Adrenal gland (tissue), 19 donors: ENCODE data around the gene SHF. TPM values are rescaled to one million over a fixed set of nuclear protein-coding genes. Genes with fewer than 3 reads are reported as not detected.
"Not testable (repeated sequence)": the region's sequence is repeated elsewhere in the genome, so short reads cannot be mapped to it uniquely, and the experiment has no call there.

Source experiments
- DNase-seq, 7 donors: peaks; one replicate each; pipeline ENCODE4 v3.0.0-alpha.2; 2019 to 2020
- H3K27ac ChIP-seq, 5 donors: fragments of 200-600 bp; sonication (generic) in 4 of 5; 1 replicate in 3 of 5; 2 replicates in 2 of 5; pipeline versions ENCODE4 v1.5.1 to v1.8.0; 2016 to 2020; ENCODE audit warnings: mild to moderate bottlenecking in 1 of 5
- H3K27me3 ChIP-seq: fragments of 200-600 bp; 2 replicates; pipeline ENCODE4 v1.8.0; 2021
- H3K36me3 ChIP-seq, 2 donors: fragments of 200-600 bp; replicated peaks in 1 of 2; 1 replicate in 1 of 2; 2 replicates in 1 of 2; pipeline versions ENCODE4 v1.5.1 to v1.8.0; 2018 to 2022
- H3K4me1 ChIP-seq, 2 donors: fragments of 200-600 bp; replicated peaks in 1 of 2; 1 replicate in 1 of 2; 2 replicates in 1 of 2; pipeline versions ENCODE4 v1.5.1 to v1.8.0; 2018 to 2021
- H3K4me3 ChIP-seq, 4 donors: fragments of 200-600 bp; sonication (generic) in 3 of 4; one replicate each; pipeline ENCODE4 v1.5.1; 2016 to 2018
- H3K9me3 ChIP-seq, 3 donors: fragments of 200-600 bp; sonication (generic) in 1 of 3; replicated peaks in 1 of 3; 1 replicate in 2 of 3; 2 replicates in 1 of 3; pipeline versions ENCODE4 v1.5.1 to v1.8.0; 2016 to 2021
- POLR2A ChIP-seq, 2 donors: fragments of 450-650 bp; IDR thresholded peaks; one replicate each; pipeline ENCODE4 v1.6.1; 2017; ENCODE audit warnings: antibody characterized with exemption in 2 of 2, mild to moderate bottlenecking in 2 of 2, moderate library complexity in 1 of 2
- WGBS, 4 donors: extraction: QIAGEN DNeasy Blood & Tissue Kit in 2 of 4; methylation state at CpG; one replicate each; pipeline versions ENCODE4 v1.1.5 to v1.1.7; 2013 to 2017; 5-methylcytosine and 5-hydroxymethylcytosine counted together
- intact Hi-C, 2 donors: fragments of 100-400 bp; cut with DNase I; formaldehyde crosslinking; loops; one replicate each; pipeline versions ENCODE4 v1.14.1 to v1.15.0; 2022 to 2023
- long read RNA-seq, 10 donors: library from polyadenylated mRNA in 3 of 10; unstranded in 2 of 10; stranded (forward) in 1 of 10; transcript quantifications; one replicate each; pipeline ENCODE4 v2.0.0 and lab custom pipeline, GENCODE V29; 2021 to 2026
- polyA plus RNA-seq, 3 donors: library from polyadenylated mRNA; stranded (reverse); fragments of 200-250 nt in 2 of 3; fragments of 350-450 nt in 1 of 3; fragmentation: Illumina TruSeq in 1 of 3; extraction: RNeasy Lipid Tissue Mini Kit (QIAGEN cat#74804) in 1 of 3; gene quantifications; one replicate each; pipeline ENCODE4 v1.2.3, GENCODE V29; 2013 to 2014
- total RNA-seq, 9 donors: library from RNA; depleted of rRNA in 4 of 9; stranded (reverse); fragments of >200 nt in 4 of 9; fragments of 120-200 nt in 1 of 9; fragmentation: NEBNext Ultra II Directional in 1 of 9; extraction: Animal tissue kit (Norgen Biotek cat#: 25700) in 1 of 9; gene quantifications; one replicate each; pipeline versions ENCODE4 v1.1.0 to v1.2.4, GENCODE V29; 2013 to 2023
- TF ChIP-seq, protein P1 (sequence below), 6 experiments: fragments of 450-650 bp in 4 of 6; fragments of 200-600 bp in 2 of 6; sonication (generic) in 1 of 6; IDR thresholded peaks; 1 replicate in 5 of 6; 2 replicates in 1 of 6; pipeline versions ENCODE4 v1.5.1 to v1.8.0; 2016 to 2021; ENCODE audit warnings: antibody characterized with exemption in 6 of 6, mild to moderate bottlenecking in 2 of 6, moderate library complexity in 1 of 6
- donor health status: healthy with polysubstance abuse.
- donor health status: Bipolar disorder and iron deficiency.
- donor health status: DM: yes; HTN: yes; CAD: no.
- donor health status: DM: no; HTN: no; CAD: no.
- donor health status: DM: no; HTN: no; CAD: no.
- donor health status: DM: yes; HTN: yes; CAD: no.

The SHF gene, protein sequence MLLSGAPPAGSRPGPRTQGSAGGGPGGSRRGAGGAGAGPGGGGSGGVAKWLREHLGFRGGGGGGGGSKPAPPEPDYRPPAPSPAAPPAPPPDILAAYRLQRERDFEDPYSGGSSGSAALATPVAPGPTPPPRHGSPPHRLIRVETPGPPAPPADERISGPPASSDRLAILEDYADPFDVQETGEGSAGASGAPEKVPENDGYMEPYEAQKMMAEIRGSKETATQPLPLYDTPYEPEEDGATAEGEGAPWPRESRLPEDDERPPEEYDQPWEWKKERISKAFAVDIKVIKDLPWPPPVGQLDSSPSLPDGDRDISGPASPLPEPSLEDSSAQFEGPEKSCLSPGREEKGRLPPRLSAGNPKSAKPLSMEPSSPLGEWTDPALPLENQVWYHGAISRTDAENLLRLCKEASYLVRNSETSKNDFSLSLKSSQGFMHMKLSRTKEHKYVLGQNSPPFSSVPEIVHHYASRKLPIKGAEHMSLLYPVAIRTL
- total RNA-seq (10 to 100 TPM in 8 of 9 donors, 1 to 10 TPM in 1; 3.2 to 23.4 (median 16.2) TPM), polyA plus RNA-seq (10 to 100 TPM in 2 of 3 donors, 1 to 10 TPM in 1; 5.7 to 30.0 (median 19.2) TPM)
- long read RNA-seq, donor 1: 0 reads
- long read RNA-seq, donor 2: 0 reads
- long read RNA-seq, donor 3: 0 reads
- long read RNA-seq, donor 4, partial matches to known transcripts: 1 of 2 reads
- long read RNA-seq, donor 4, other reads (novel, unspliced or antisense): 1 of 2 reads
- long read RNA-seq, donor 5, transcript SHF-208 (4 exons, 1,731 nt): major isoform, 10 of 27 reads
- long read RNA-seq, donor 5, partial matches to known transcripts: 3 of 27 reads
- long read RNA-seq, donor 5, other reads (novel, unspliced or antisense): 10 of 27 reads
- long read RNA-seq, donor 6, partial matches to known transcripts: 0 of 6 reads
- long read RNA-seq, donor 6, other reads (novel, unspliced or antisense): 6 of 6 reads
- long read RNA-seq, donor 7: 0 reads
- long read RNA-seq, donor 8: 0 reads
- long read RNA-seq, donor 9, partial matches to known transcripts: 0 of 1 reads
- long read RNA-seq, donor 9, other reads (novel, unspliced or antisense): 0 of 1 reads
- long read RNA-seq, donor 10: 0 reads

DNA sequence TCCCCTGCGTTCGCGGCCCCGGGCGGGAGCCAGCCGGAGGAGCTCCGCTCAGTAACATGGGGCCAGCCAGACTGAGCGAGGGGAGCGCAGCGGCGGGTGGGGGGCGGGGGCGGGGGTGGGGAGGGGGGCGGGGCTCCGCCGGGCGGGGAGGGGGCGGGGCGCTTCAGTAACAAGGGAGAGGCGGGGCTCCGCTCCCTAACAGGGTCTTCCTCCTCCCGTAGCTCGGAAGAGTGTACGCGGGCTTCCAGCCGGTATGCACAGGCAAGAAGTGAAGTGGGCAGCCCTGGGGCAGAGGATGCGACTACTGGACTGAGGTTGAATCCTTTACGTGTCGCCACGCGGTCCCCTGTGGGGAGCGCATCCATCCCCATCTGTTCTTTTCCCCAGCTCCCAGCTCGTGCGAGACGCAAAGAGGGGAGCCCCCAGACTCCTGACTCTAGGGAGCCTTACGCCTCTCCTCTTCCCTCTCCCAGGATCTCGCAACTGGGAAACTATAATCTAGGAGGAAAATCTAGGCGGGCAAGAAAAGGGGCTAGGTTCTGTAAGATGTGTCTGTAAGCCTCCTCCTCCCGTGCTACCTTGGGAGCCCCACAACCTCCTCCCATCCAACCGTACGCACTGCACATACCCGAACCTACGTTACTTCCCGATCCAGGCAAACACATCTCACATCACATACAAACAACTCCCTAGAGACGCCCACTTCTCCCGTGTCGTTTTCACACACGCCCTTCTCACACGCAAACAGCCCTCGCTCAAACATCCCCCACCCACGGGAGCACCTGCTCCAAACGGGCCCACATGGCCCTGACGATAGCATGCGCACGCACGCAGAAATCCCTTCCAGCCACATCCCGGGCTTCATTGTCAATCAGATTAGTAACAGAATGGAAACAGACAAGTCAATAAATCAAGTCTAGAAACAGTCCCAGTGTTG lies at the start of gene SHF:
Gene SHF, minus strand, starts transcription at position 73 of the 937 bp plus-strand sequence. Its CDS starts 15 bp downstream, at position 58.
- H3K4me1 ChIP-seq: peaks cover 13 to 19% of the 10 kb centered on the region in 2 donors
- no peaks in the 10 kb centered on the region for H3K9me3 ChIP-seq
- TF ChIP-seq POLR2A (IDR thresholded peaks at IDR 0.05): peak in 1 of 2 donors; percentile 35
- TF ChIP-seq, protein P1, sequence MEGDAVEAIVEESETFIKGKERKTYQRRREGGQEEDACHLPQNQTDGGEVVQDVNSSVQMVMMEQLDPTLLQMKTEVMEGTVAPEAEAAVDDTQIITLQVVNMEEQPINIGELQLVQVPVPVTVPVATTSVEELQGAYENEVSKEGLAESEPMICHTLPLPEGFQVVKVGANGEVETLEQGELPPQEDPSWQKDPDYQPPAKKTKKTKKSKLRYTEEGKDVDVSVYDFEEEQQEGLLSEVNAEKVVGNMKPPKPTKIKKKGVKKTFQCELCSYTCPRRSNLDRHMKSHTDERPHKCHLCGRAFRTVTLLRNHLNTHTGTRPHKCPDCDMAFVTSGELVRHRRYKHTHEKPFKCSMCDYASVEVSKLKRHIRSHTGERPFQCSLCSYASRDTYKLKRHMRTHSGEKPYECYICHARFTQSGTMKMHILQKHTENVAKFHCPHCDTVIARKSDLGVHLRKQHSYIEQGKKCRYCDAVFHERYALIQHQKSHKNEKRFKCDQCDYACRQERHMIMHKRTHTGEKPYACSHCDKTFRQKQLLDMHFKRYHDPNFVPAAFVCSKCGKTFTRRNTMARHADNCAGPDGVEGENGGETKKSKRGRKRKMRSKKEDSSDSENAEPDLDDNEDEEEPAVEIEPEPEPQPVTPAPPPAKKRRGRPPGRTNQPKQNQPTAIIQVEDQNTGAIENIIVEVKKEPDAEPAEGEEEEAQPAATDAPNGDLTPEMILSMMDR (IDR thresholded peaks at IDR 0.05): no peak
- no peaks in the 10 kb centered on the region for H3K36me3 ChIP-seq
- no peaks in the 10 kb centered on the region for H3K27me3 ChIP-seq
- peak within 1 kb of the TSS in 4 of 5 donors; percentile 26 to 81 (median 54) for H3K27ac ChIP-seq
- 0 to 2% (median 1%) methylated on average over 30 to 51 of the region's 57 CpGs for WGBS, 4 donors
- peak within 1 kb of the TSS in 2 of 4 donors; percentile 33 to 89 for H3K4me3 ChIP-seq
- peak in 6 of 7 donors; percentile 51 to 84 (median 60) for DNase-seq
- intact Hi-C loops: no loop called here

DNA sequence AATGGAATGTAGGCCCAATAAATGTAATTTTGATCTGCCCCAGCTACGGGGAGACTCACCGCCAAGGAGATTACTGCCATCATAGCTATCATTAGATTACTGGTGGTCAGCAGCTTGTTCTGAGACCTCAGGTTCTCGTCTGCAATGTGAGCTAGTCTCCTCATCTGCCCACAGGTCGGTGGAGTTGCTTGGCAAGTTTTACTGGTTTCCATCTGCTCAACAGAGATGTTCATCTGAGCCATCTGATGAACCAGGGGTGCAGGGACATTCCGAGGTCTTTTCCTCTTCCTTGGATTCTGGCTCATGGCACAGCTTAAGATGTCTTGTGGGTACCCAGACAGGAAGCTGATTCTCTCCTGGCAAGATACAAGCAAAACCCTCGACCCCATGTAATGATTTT lies 49.0 kb upstream of the SHF start:
- H3K36me3 ChIP-seq, DNase-seq, H3K4me3 ChIP-seq, H3K27ac ChIP-seq, H3K4me1 ChIP-seq, H3K27me3 ChIP-seq, intact Hi-C loops: not testable (repeated sequence)
- 55 to 74% (median 64%) methylated on average over 4 to 6 of the region's 6 CpGs for WGBS, 4 donors
- peaks cover 0 to 15% (median 0%) of the 10 kb centered on the region in 3 donors for H3K9me3 ChIP-seq

DNA sequence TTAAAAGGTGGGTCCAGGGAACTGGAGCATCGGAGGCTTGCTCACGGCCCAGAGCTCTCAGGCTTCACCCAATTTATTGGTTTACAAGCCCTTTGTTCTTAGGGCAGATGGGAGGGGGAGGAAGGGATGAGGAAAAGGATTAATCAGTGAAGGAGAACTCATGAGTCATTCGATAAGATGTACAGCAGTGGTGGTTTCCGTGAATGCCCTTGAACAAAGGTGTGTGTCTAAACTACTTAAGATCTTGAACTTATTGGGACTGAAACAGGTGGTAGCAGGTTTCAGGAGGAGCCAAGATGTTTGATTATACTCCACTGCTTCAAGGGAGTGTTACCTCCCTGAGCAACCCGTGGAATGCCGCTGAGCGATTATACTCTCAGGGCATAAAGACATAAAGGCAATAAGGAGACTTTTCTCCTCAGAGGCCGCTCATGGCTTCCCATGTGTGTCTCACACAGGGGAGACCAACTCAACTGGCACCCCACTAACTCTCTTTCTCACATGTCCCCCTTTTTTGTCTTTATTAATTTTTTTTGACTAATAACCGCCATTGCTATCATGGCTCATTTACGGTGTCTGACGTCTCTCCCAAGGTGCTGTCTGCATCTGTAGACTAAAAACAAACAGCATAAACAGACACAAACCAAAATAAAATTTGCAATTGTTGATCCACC lies 46.9 kb upstream of the SHF start:
- Histone ChIP-seq H3K9me3 (peaks cover 0 to 5% (median 0%) of the 10 kb centered on the region in 3 donors), H3K27me3 (no peaks in the 10 kb centered on the region), H3K36me3 (no peaks in the 10 kb centered on the region), H3K4me1 (no peaks in the 10 kb centered on the region), H3K4me3 (no peak overlapping the region), H3K27ac (no peak overlapping the region)
- TF ChIP-seq, protein P1 (IDR thresholded peaks at IDR 0.05): no peak
- no peak for TF ChIP-seq POLR2A (IDR thresholded peaks at IDR 0.05)
- 67 to 79% (median 74%) methylated on average over 10 to 11 of the region's 11 CpGs for WGBS, 4 donors
- no peak for DNase-seq
- intact Hi-C loops: no loop called here
